Skeletal muscle tissue (tissue), 4 donors: ENCODE measurements around the gene SCD. TPM values are rescaled to one million over a fixed set of nuclear protein-coding genes. Genes with fewer than 3 reads are reported as not detected.
"Not testable (repeated sequence)": the region's sequence is repeated elsewhere in the genome, so short reads cannot be mapped to it uniquely, and the experiment has no call there.

Experiments
- H3K27ac ChIP-seq: one replicate; pipeline ENCODE4 v1.7.0; 2013; ENCODE audit warnings: mild to moderate bottlenecking, low read depth, low read length, inconsistent platforms
- H3K27me3 ChIP-seq, 3 donors: one replicate each; pipeline ENCODE4 v1.7.0; 2013; ENCODE audit warnings: low read length in 3 of 3; ENCODE audit not compliant: control insufficient read depth in 3 of 3, insufficient read depth in 3 of 3
- H3K36me3 ChIP-seq, 3 donors: one replicate each; pipeline ENCODE4 v1.7.0; 2013; ENCODE audit warnings: low read length in 3 of 3; ENCODE audit not compliant: control insufficient read depth in 3 of 3, insufficient read depth in 3 of 3
- H3K4me1 ChIP-seq, 3 donors: one replicate each; pipeline ENCODE4 v1.7.0; 2013; ENCODE audit warnings: low read length in 3 of 3, mild to moderate bottlenecking in 3 of 3; ENCODE audit not compliant: control insufficient read depth in 3 of 3, insufficient read depth in 3 of 3
- H3K4me3 ChIP-seq, 3 donors: one replicate each; pipeline ENCODE4 v1.7.0; 2013; ENCODE audit warnings: low read length in 3 of 3
- H3K9ac ChIP-seq, 3 donors: one replicate each; pipeline ENCODE4 v1.7.0; 2013; ENCODE audit warnings: low read length in 3 of 3, mild to moderate bottlenecking in 3 of 3, moderate library complexity in 2 of 3, low read depth in 1 of 3
- H3K9me3 ChIP-seq, 3 donors: one replicate each; pipeline ENCODE4 v1.7.0; 2013; ENCODE audit warnings: low read length in 3 of 3; ENCODE audit not compliant: control insufficient read depth in 3 of 3
- total RNA-seq: library from RNA; depleted of rRNA; stranded (reverse); fragments of >200 nt; gene quantifications from one replicate; pipeline ENCODE4 v1.2.3, GENCODE V29; 2014
- donor health status: Osteomylitis.

Gene SCD
- 115 TPM for total RNA-seq

- Histone ChIP-seq H3K4me3 (peak within 1 kb of the TSS; percentile 69 to 77 (median 71)), H3K4me1 (peaks cover 31 to 34% (median 32%) of the 10 kb centered on the region in 3 donors), H3K9ac (peak within 1 kb of the TSS; percentile 69 to 70 (median 70)), H3K36me3 (peaks cover 0 to 1% (median 0%) of the 10 kb centered on the region in 3 donors), H3K9me3 (no peaks in the 10 kb centered on the region), H3K27ac (no peak within 1 kb of the TSS), H3K27me3 (peaks cover 0 to 42% (median 35%) of the 10 kb centered on the region in 3 donors)
These were observed at the start of gene SCD for GRCh38 chr10:100346765-100347567. TSS of gene SCD (plus strand) at chr10:100347233. CDS start at chr10:100347505, 272 bp downstream.

- Histone ChIP-seq H3K9ac (no peak overlapping the region), H3K4me1 (no peaks in the 10 kb centered on the region), H3K9me3 (no peaks in the 10 kb centered on the region), H3K27me3 (peaks cover 9 to 13% (median 11%) of the 10 kb centered on the region in 3 donors), H3K4me3 (no peak overlapping the region), H3K27ac (no peak overlapping the region), H3K36me3 (no peaks in the 10 kb centered on the region)
These were observed 49.8 kb upstream of the SCD start for GRCh38 chr10:100297242-100297641.

- peaks cover 11 to 19% (median 13%) of the 10 kb centered on the region in 3 donors for H3K27me3 ChIP-seq
- not testable (repeated sequence) for H3K4me1 ChIP-seq, H3K9ac ChIP-seq, H3K9me3 ChIP-seq, H3K36me3 ChIP-seq, H3K4me3 ChIP-seq, H3K27ac ChIP-seq
These were observed 45.9 kb upstream of the SCD start for GRCh38 chr10:100301123-100301522.

- Histone ChIP-seq H3K9me3 (no peaks in the 10 kb centered on the region), H3K27me3 (peaks cover 2 to 5% (median 5%) of the 10 kb centered on the region in 3 donors), H3K4me1 (no peaks in the 10 kb centered on the region), H3K9ac (no peak overlapping the region), H3K4me3 (no peak overlapping the region), H3K27ac (no peak overlapping the region), H3K36me3 (no peaks in the 10 kb centered on the region)
These were observed 43.2 kb upstream of the SCD start for GRCh38 chr10:100303724-100304319.

- Histone ChIP-seq H3K27me3 (peaks cover 2 to 5% (median 5%) of the 10 kb centered on the region in 3 donors), H3K27ac (no peak overlapping the region), H3K36me3 (no peaks in the 10 kb centered on the region), H3K4me3 (no peak overlapping the region), H3K9me3 (no peaks in the 10 kb centered on the region), H3K4me1 (no peaks in the 10 kb centered on the region), H3K9ac (no peak overlapping the region)
These were observed 42.6 kb upstream of the SCD start for GRCh38 chr10:100304414-100304813.

GRCh38 chr10:100306861-100307260 is 40.2 kb upstream of the SCD start:
- Histone ChIP-seq H3K36me3 (no peaks in the 10 kb centered on the region), H3K27ac (no peak overlapping the region), H3K4me1 (no peaks in the 10 kb centered on the region), H3K9ac (no peak overlapping the region), H3K9me3 (no peaks in the 10 kb centered on the region), H3K4me3 (no peak overlapping the region), H3K27me3 (peaks cover 2 to 8% (median 5%) of the 10 kb centered on the region in 3 donors)

- Histone ChIP-seq H3K36me3 (no peaks in the 10 kb centered on the region), H3K4me1 (no peaks in the 10 kb centered on the region), H3K27me3 (peaks cover 2 to 8% (median 5%) of the 10 kb centered on the region in 3 donors)
These were observed 39.3 kb upstream of the SCD start for GRCh38 chr10:100307684-100308083.

GRCh38 chr10:100311298-100311697 is 35.7 kb upstream of the SCD start:
- no peak overlapping the region for H3K27ac ChIP-seq
- no peak overlapping the region for H3K9ac ChIP-seq
- no peak overlapping the region for H3K4me3 ChIP-seq
- no peaks in the 10 kb centered on the region for H3K36me3 ChIP-seq
- no peaks in the 10 kb centered on the region for H3K4me1 ChIP-seq
- H3K9me3 ChIP-seq, result no peaks in the 10 kb centered on the region
- peaks cover 4 to 15% (median 4%) of the 10 kb centered on the region in 3 donors for H3K27me3 ChIP-seq

More at GRCh38 chr10:100307684-100308083, 39.3 kb upstream of the SCD start:
- Histone ChIP-seq H3K27ac (no peak overlapping the region), H3K4me3 (no peak overlapping the region), H3K9me3 (no peaks in the 10 kb centered on the region), H3K9ac (no peak overlapping the region)

- Histone ChIP-seq H3K36me3 (no peaks in the 10 kb centered on the region), H3K4me3 (no peak overlapping the region), H3K27me3 (peaks cover 4 to 22% (median 12%) of the 10 kb centered on the region in 3 donors)
These were observed 31.4 kb upstream of the SCD start for GRCh38 chr10:100315615-100316014.

GRCh38 chr10:100318207-100318606 is 28.8 kb upstream of the SCD start:
- no peaks in the 10 kb centered on the region for H3K36me3 ChIP-seq
- H3K4me1 ChIP-seq, result no peaks in the 10 kb centered on the region
- peaks cover 4 to 19% (median 12%) of the 10 kb centered on the region in 3 donors for H3K27me3 ChIP-seq
- H3K9ac ChIP-seq, result no peak overlapping the region
- H3K27ac ChIP-seq, result no peak overlapping the region
- H3K4me3 ChIP-seq, result no peak overlapping the region
- H3K9me3 ChIP-seq, result no peaks in the 10 kb centered on the region

More at GRCh38 chr10:100315615-100316014, 31.4 kb upstream of the SCD start:
- Histone ChIP-seq H3K9ac (no peak overlapping the region), H3K9me3 (no peaks in the 10 kb centered on the region), H3K4me1 (no peaks in the 10 kb centered on the region), H3K27ac (no peak overlapping the region)
